Nephron (organoid): ENCODE measurements around the gene ARMC12.

Experiments
- H3K27ac Mint-ChIP-seq, 3 experiments: 2 replicates each; pipeline ENCODE4 v1.8.0; 2020; ENCODE audit warnings: mixed read lengths in 3 of 3, mild to moderate bottlenecking in 2 of 3, moderate library complexity in 1 of 3
- H3K27me3 Mint-ChIP-seq: 2 replicates; pipeline ENCODE4 v1.8.0; 2021; ENCODE audit warnings: low read depth, mild to moderate bottlenecking, moderate library complexity, mixed read lengths
- H3K36me3 Mint-ChIP-seq: 2 replicates; pipeline ENCODE4 v1.8.0; 2020; ENCODE audit warnings: low read depth, mixed read lengths
- H3K4me1 Mint-ChIP-seq: 2 replicates; pipeline ENCODE4 v1.8.0; 2020; ENCODE audit warnings: mixed read lengths
- H3K4me3 Mint-ChIP-seq, 3 experiments: 2 replicates each; pipeline ENCODE4 v1.8.0; 2020; ENCODE audit warnings: mild to moderate bottlenecking in 3 of 3, mixed read lengths in 3 of 3, moderate library complexity in 2 of 3
- H3K9me3 Mint-ChIP-seq: 2 replicates; pipeline ENCODE4 v1.8.0; 2020; ENCODE audit warnings: mixed read lengths
- TF ChIP-seq, protein P1 (sequence below), 3 experiments: fragments of 200-600 bp; sonication (generic); IDR thresholded peaks; one replicate each; pipeline ENCODE4 v1.5.0; 2021; ENCODE audit warnings: antibody characterized with exemption in 3 of 3; ENCODE audit not compliant: unreplicated experiment in 3 of 3

Gene ARMC12

DNA sequence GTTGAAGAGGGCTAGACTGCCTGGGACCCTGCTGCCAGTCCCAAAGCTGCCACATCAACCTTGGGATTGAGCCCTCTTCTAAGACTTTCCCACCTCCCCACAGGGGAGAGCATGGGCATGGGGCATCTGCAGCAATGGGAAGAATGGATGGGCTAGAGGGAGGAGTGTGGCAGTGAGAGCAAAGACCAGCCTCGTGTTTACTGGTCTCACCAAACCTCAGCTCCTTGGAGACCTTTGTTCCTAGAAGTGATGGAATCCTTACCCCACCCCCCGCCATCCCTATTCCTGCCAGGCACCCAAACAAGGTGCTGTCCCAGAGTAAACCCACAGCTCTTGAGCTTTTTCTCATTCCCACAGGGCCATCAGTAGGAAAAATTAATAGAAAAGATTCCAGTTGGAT, 20.0 kb upstream of the ARMC12 start:
- Mint-ChIP-seq H3K4me1 (peaks cover 39% of the 10 kb centered on the region), H3K9me3 (no peaks in the 10 kb centered on the region), H3K4me3 (peak overlapping the region in 1 of 3 experiments; percentile 46), H3K27ac (peak overlapping the region; percentile 95 to 98 (median 97)), H3K27me3 (peaks cover 6% of the 10 kb centered on the region), H3K36me3 (no peaks in the 10 kb centered on the region)
- TF ChIP-seq, protein P1, sequence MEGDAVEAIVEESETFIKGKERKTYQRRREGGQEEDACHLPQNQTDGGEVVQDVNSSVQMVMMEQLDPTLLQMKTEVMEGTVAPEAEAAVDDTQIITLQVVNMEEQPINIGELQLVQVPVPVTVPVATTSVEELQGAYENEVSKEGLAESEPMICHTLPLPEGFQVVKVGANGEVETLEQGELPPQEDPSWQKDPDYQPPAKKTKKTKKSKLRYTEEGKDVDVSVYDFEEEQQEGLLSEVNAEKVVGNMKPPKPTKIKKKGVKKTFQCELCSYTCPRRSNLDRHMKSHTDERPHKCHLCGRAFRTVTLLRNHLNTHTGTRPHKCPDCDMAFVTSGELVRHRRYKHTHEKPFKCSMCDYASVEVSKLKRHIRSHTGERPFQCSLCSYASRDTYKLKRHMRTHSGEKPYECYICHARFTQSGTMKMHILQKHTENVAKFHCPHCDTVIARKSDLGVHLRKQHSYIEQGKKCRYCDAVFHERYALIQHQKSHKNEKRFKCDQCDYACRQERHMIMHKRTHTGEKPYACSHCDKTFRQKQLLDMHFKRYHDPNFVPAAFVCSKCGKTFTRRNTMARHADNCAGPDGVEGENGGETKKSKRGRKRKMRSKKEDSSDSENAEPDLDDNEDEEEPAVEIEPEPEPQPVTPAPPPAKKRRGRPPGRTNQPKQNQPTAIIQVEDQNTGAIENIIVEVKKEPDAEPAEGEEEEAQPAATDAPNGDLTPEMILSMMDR (IDR thresholded peaks at IDR 0.05; ENCODE audit: unreplicated experiment in 3 of 3) = no peak

DNA sequence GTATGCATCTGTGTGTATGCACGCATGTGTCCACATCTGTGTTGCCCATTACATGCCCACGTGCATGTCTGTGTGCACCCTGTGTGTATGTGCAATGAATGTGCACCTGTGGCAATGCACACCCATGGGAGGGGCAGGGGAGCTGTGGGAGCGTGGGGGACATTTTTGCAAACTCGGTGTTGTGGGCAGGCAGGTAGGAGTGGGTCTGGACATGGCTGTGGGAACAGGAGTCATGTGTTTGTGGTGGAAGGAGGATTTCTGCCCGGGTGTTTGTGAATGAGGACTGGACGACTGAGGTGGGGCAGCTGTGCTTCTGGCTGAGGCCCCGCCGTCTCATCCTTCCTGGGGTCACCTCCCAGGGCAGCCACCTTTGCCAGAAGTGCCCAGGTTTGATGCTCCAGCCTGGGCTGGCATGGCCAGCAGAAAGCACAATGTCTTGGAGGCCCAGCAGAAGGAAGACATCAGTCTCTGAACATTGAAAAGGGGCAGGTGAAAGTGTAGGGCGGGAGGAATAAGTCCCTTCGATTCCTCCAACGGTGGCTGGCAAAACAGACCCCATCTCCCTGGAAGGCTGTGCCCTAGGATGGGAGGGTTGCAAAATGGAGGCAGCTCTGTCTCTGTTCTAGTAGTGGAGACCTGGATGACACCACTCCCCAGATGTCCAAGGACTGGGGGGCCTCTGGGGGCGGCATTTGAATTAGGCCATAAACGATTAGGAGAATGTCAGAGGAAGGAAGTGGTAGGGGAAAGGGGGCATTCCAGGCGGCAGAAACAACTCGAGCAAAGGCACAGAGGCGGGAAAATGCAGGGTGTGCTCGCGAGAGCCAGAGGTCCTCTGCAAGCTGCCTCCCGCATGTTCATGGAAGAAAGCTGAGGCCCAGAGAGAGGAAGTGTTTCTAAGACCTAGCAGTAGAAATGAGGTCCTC, 19.1 kb upstream of the ARMC12 start:
- Mint-ChIP-seq H3K9me3 (no peaks in the 10 kb centered on the region), H3K4me1 (peaks cover 48% of the 10 kb centered on the region), H3K4me3 (peak overlapping the region; percentile 42 to 52 (median 51)), H3K27me3 (peaks cover 6% of the 10 kb centered on the region), H3K36me3 (no peaks in the 10 kb centered on the region), H3K27ac (peak overlapping the region; percentile 95 to 98 (median 97))
- TF ChIP-seq, protein P1 (IDR thresholded peaks at IDR 0.05; ENCODE audit: unreplicated experiment in 3 of 3) = no peak

DNA sequence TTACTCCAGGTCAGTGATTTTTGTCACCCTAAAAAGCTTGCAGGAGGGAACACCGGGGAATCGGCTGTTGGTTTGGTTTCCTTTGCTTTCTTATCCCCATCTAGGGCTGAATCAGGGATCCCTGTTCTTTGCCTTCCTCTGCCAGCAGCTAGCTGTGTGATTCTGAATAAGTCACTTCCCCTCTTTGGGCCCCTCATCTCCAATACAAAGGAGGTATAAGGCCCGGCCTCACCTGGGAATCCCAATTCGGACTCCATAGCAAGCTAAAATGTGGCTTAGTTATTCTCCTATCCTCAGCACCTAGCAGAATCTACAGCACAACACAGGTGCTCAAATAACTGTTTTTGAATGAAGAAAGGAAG, 18.5 kb upstream of the ARMC12 start:
- Mint-ChIP-seq H3K4me1 (peaks cover 48% of the 10 kb centered on the region), H3K27me3 (peaks cover 6% of the 10 kb centered on the region), H3K36me3 (no peaks in the 10 kb centered on the region), H3K9me3 (no peaks in the 10 kb centered on the region), H3K4me3 (peak overlapping the region in 2 of 3 experiments; percentile 72 to 73), H3K27ac (peak overlapping the region; percentile 95 to 98 (median 97))
- TF ChIP-seq, protein P1 (IDR thresholded peaks at IDR 0.05; ENCODE audit: unreplicated experiment in 3 of 3) = no peak

GRCh38 chr6:35718911-35719381, 17.9 kb upstream of the ARMC12 start:
- H3K4me3 Mint-ChIP-seq = peak overlapping the region; percentile 72 to 79 (median 73)
- peaks cover 6% of the 10 kb centered on the region for H3K27me3 Mint-ChIP-seq
- peak overlapping the region; percentile 95 to 98 (median 97) for H3K27ac Mint-ChIP-seq
- TF ChIP-seq, protein P1 (IDR thresholded peaks at IDR 0.05; ENCODE audit: unreplicated experiment in 3 of 3) = no peak
- peaks cover 48% of the 10 kb centered on the region for H3K4me1 Mint-ChIP-seq
- H3K9me3 Mint-ChIP-seq = no peaks in the 10 kb centered on the region
- H3K36me3 Mint-ChIP-seq = no peaks in the 10 kb centered on the region

GRCh38 chr6:35719404-35719829, 17.4 kb upstream of the ARMC12 start:
- H3K36me3 Mint-ChIP-seq = no peaks in the 10 kb centered on the region
- peak overlapping the region; percentile 95 to 98 (median 97) for H3K27ac Mint-ChIP-seq
- H3K9me3 Mint-ChIP-seq = no peaks in the 10 kb centered on the region
- peak overlapping the region; percentile 72 to 79 (median 73) for H3K4me3 Mint-ChIP-seq
- peaks cover 9% of the 10 kb centered on the region for H3K27me3 Mint-ChIP-seq
- H3K4me1 Mint-ChIP-seq = peaks cover 48% of the 10 kb centered on the region
- TF ChIP-seq, protein P1 (IDR thresholded peaks at IDR 0.05; ENCODE audit: unreplicated experiment in 3 of 3) = no peak
